Stimulated activated CD8-positive, alpha-beta memory T cell treated with anti-CD3 and anti-CD28 coated beads, Interleukin-4, amount 100 ng/mL, for 24 hours (primary cell): ENCODE results near the gene PATZ1.
"Not testable (repeated sequence)": the region's sequence is repeated elsewhere in the genome, so short reads cannot be mapped to it uniquely, and the experiment has no call there.

Experiments
- DNase-seq: peaks from one replicate; pipeline ENCODE4 v3.0.0-alpha.2; 2020; ENCODE audit warnings: low read depth

PATZ1 gene

DNA sequence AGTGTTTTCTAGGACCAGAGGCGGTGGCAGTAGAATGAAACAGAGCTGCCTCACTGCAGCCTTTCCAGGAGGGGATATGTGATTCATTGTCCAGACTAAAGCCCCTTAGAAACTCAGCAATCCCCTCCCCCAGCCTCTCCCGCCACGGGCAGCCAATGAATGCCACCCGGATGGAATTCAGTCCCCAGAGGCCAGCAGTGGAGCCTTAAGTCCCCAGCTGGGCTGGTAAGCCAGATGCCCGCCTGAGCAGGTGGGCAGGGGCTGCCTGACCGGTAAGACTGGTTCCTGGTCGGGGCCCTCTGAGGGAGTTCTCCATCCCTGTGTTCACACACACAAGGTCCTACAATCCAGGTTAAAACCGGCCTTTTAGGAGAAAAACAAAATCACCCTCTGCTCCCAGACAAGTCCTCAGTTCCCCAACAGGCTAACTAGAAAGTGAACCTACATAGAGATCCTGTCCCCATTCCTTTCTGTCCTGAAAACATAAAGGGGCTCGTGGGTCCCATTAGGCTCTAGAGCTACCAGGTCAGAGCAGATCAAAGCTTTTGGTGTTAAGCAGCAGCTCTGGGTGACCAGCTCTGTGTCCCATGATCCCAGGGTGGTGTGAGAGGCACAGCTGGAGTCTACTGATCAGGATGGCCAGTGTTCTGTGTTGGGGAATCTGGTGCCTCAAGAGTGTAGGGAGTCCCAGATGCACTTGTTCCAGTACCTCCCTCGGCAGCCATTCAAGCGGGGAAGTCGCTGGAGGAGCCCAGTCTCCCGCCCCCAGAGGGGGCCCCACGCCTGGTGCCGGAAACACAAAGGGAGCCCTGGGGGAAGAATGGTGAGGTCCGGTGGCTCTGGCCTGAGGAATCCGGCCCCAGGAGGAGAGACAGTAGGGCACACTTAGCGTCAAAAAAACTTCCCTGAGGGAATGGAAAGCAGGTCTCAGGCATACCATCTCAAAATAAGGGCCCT is 2.6 kb downstream of the PATZ1 start:
- no peak for DNase-seq

DNA sequence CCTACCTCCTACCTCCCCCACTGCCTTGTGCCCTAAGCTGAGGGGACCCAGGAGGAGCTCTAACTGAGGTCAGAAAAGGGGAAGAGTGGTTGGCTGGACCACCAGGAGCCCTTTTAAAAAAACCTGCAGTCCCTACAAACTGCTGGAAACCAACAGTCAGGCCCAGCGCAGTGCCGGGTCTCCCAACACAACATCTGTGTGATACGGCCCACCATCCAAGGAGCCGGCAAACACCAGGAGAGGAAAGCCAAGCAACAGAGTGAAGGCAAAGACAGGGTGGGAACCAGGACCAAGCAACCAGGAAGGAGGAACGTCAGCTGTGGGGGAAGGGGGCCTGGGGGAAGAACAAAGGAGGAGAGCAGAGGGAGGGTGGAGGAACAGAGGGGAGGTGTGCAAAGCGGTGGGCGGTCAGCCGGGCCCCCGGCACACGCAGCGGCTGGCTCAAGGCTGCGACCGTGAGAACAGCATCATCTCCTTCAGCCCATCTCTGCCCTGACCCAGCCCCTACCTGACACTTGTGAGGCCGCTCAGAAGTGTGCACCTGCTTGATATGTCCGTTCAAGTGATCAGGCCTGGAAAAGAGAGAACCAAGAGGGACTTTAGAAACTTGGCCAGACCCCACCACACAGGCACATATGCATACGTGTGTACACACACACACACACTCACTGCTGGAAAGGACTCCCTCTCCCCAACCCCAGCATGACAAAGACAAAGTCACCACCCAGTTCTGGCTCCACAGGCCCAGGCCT is 3.6 kb downstream of the PATZ1 start:
- DNase-seq: no peak

DNA sequence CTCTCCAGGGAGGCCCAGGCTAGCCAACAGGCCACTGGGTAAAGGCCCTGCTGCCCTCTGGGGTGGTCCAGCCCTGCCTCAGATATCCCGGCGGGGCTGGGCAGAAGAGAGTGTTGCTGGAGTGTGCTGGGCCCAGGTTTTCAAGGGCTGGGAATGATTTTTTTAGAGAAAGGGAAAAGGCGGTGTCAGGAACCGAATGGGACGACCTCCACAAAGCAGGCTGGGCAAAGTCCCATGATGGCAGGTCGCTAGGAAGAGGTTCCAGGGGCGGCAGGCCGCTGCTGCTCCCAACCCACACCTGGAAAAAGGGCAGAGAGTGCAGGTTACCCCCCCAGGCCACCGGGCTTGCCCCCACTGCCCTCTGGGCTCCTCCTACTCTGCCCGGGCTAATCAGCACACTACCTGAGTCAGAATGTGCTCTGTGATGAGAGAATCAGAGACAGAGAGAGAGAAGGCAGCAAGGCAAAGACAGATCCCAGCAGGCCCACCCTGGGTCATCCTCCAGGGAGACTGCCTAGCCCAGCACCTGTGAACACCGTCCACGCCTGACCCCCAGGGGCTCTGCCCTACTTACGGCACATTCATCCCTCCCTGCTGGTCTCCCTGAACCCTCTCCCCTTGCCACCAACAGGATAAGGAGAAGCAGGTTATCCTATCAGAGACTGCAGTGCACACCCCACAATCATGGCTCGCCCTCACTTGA is 4.6 kb downstream of the PATZ1 start:
- DNase-seq: no peak

DNA sequence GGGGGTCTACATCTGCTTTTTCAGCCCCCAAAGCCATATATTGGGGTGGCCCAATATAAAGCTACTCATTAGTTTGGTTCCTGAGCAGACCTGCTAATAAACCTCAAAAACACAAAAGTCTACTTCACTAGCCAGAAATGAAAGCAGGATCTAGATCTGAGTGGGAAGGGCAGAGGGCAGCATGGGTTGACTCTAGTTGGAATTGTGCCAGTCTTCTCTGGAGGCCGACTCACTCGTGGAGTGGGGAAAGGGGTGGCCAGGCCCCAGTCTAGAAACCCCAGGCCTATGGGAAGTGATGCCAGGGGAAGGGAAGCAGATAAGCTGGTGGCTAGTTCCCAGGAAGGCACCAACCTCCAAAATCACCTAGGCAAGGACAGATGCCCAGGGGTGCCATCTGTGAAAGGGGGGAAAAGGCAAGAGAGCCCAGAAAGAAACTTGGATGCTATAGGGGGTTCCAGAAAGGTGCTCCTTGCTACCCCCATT is 5.3 kb downstream of the PATZ1 start:
- no peak for DNase-seq

DNA sequence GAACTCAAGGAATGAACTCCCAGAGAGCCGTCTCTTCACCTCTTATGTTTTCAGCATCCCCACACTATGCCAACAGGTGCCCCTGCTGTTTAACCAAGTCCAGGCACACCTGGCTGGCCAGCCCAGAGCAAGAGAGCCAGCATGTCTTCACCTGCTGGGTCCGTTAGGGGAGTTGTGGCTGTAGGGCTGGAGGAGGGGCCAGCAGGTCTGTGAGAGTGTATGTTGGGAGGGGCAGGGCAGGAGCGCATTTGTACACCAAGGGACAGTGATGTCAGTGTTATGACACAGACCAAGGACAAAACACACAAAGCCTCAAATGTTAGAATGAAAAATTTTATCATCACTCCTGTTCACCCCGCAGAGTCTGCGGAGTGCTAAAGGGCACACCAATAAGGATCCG is 5.8 kb downstream of the PATZ1 start:
- DNase-seq: no peak

DNA sequence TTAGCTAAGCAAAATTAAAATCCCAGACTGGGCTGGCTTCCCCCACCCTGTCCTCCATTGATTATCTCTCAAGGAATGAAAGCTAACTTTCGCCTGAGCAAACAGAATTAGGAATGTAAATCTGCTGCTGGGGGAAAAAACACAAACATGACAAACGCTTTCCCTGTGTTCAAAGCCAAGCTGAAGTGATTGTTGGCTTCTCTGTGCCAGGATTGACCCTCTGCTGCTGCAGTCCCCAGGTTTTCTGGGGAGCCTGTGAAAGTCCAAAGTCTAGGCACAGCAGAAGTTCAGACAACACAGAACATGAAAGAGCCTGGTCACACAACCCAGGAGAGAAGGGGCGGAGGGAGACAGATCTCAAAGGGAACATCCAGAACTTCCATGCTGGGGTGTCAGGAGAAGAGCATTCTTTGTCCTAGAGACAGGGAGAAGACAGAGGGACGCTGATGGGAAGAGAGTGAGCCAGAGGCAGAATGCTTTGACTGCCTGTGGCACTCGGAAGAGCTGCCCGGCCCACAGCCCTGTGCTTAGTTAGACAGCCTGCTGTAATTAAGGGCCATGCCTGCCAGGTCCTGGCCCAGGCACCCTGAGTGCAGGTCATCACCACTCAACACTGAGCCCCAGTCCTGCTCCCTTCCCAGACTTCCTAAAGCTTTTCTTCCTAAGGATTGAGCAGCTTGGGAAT is 6.9 kb downstream of the PATZ1 start:
- DNase-seq: no peak

DNA sequence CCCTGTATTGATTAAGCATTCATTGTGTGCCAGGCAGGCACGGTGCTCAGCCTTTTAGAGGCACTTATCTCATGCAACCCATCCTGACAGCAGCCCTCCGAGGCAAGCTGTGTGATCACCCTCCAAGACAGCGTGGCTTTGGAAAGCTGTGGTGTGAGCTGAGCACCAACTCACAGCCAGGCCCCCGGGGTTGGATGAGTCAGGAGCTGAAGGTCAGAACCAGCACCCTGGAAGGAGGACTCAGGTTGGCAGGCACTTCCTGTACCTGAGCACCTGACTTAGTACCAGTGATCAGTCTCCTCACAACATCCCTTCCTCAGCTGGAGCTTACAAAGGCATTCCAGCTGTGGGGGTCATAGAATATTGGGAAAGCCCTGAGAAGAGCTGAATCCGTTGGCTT is 9.0 kb downstream of the PATZ1 start:
- no peak for DNase-seq

DNA sequence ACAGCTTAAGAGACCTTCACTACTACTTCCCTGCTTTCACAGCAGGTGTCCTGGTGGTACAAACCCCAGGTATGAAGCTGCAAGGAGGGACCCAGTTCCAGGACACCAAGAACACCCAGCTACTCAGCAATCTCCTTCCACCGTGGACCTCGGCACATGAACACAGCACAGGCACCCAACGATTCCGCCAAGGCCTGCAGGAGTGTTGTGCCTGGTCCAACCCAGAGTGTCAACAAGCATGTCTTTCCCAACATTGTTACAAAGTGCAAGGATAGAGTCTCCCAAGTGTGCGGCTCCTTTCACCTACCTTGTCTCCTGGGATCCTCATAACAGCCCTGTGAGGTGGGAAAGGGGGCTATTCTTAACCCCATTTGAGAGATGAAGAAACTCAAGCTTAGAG is 11.8 kb downstream of the PATZ1 start:
- no peak for DNase-seq

DNA sequence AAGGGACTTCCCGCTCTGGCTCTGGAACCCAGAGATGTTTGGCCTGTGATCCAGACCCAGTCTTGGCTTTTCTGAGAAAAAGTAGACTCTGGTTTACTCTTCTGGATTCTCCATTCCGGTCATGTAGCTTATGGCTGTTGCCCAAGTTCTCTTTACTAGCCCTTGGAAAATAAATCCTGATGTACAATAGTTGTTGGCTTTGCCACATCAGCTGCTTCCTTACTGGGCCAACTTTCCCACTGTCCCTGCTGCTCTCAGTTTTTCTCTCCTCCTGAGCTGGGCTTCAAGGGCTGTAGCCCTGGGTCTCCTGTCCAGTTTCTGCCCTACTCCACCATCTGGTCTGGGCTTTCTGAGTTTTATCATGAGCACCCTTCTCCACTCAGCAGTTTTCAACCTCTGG is 12.5 kb downstream of the PATZ1 start:
- no peak for DNase-seq

DNA sequence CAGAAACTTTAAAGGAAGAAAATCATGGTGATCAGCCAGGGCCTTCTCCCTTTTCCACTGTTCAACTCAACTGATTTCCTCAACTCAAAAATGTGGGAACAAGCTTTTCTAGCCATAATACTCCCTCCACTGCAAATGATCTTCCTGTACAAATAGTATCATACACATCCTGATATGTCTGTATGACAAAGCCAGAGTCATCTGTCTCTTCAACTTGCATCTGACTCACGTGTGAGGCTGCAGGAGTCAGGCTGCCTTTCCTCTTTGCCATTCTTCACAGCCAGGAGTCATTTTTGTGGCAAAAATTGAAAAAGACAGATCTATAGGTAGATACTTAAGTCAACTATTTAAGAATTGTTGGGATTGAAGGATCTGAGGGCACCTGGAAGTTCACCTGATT is 13.3 kb downstream of the PATZ1 start:
- DNase-seq: no peak

DNA sequence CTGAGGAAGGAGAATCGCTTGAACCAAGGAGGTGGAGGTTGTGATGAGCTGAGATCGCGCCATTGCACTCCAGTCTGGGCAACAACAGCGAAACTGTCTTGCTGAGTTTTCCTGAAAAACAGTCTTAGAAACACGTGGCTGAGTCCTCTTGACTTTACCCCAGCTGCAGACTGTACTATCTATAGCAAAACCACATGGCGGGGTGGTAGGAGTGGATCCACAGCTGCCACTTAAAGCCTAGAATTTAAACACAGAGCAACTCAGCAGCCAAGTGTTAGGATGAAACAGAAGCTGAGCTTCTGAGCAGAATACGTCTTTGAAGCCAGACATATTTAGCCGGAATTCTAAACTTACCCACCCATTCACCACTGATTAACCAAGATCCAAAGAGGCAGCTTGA is 14.1 kb downstream of the PATZ1 start:
- no peak for DNase-seq

DNA sequence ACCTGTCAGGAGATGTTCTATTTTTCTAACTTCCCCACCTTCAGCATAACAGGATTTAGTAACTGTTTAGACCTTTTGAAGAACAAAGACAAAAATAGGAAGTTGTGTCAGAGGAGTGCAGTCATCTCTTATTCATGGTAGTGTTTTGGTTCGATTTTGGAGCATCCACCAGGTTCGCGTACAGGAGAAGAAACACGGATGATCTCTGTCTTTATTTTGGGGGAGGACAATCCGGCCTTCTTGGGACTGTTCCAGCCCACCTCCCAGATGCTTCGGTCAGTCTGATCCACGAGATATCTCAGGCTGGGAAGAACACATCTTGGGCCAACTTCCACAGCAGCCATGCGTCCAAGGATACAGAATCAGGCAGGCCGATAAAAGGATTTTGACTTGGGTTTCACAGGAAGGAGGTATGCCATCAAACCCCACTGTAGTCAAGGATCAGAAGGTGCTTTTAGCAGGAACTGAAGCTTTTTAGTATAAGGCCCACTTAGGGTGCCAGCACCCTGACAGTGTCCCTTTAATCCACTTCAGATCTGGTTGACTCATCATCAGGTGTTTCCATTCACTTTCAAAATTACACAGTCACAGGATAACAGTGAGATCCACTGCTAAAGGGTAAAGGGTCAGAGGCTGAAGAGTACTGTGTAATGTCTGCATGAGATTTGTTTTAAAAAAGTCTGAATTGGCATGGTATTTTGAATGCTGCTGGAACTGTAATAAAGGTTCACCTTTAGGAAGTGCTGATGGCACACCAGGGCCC is 16.5 kb downstream of the PATZ1 start:
- no peak for DNase-seq

DNA sequence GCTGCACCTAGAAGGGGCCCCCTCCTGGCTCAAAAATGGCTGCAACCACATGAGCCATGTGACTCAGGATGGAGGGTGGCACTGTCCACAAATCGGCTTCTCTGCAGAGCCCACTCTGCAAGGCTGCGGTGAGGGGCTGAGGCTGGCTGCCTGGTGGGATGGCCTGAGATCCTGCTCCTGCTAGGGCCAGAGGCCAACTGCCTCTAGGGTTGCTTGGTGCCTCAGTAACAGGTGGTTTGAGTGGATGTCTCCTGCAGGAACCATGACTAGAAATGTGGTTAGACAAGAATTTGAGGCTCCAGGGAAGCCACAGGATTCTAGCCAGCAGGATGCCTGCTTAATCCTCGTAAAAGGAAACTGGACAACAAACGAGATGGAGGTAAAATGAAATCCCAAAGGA is 17.1 kb downstream of the PATZ1 start:
- no peak for DNase-seq

DNA sequence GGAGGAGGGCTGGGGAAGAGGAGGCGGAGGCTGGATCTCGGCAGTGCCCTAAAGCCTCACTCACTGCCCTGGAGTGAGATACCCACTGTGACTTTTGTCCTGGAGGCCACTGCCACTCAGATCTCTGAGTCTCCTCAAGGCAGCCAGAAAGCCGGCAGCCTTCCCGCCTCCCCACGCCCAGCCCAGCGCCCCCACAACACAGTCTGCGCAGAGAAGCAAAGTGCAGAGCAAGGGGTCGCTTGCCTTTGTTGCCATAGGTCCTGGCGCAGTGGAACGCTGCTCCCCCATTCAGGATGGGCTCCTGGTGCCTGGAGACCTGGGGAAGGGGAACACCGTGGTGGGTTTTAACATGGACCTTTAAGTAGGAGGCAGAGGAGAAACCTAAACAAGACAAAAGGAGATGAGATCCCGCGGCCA is 17.6 kb downstream of the PATZ1 start:
- no peak for DNase-seq

DNA sequence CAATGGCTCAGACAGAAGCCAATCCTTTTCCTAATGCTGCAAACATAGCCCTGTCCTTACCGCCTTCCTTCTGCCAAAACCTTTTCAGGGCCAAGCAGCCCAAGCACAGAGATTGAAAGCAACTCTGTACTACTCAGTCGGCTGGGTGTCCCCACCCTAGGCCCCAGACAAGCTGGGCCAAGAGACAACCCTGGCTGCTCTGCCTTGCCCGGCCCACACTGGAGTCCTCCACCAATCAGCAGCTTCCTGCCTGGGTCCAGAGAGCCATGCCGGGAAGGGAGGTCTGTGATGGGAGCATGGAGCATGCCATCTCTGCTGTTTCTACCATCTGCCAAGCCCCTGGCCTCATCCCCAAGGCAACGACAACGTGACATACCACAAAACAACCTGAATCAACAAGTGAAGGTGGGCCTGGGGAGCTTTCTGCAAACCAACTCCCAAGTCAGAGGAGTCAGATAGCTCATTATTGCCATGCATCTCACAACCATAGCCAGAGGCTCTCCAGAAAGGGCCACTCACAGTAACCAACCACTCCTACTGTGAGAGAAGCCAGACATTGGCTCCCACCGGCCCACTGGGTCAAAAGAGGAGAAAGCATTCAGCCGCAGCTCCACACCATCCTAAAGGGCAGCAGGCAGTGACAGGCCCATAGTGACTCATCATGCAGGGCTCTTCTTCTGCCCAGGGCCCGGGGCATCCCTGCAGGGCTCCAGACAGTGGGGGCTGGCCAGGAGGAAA is 18.2 kb downstream of the PATZ1 start:
- no peak for DNase-seq

DNA sequence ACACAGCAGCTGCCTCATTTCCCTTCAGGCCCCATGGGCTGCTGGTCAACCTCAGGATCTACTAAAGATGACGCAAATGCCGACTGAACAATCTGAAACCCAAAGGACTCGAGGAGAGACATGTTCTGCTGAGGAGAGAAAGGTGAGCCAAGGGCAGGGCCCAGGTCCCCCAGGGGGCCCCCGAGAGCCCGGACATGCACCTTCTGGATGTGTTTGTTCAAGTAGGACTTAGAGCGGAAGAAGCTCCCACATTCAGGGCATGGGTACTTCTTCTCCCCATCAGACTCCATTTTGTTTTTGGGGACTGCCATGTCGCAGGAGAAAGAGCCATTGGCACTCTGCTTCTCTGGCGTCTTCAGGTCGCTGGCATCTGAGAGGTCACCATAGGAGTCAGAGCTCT is 19.3 kb downstream of the PATZ1 start:
- no peak for DNase-seq

DNA sequence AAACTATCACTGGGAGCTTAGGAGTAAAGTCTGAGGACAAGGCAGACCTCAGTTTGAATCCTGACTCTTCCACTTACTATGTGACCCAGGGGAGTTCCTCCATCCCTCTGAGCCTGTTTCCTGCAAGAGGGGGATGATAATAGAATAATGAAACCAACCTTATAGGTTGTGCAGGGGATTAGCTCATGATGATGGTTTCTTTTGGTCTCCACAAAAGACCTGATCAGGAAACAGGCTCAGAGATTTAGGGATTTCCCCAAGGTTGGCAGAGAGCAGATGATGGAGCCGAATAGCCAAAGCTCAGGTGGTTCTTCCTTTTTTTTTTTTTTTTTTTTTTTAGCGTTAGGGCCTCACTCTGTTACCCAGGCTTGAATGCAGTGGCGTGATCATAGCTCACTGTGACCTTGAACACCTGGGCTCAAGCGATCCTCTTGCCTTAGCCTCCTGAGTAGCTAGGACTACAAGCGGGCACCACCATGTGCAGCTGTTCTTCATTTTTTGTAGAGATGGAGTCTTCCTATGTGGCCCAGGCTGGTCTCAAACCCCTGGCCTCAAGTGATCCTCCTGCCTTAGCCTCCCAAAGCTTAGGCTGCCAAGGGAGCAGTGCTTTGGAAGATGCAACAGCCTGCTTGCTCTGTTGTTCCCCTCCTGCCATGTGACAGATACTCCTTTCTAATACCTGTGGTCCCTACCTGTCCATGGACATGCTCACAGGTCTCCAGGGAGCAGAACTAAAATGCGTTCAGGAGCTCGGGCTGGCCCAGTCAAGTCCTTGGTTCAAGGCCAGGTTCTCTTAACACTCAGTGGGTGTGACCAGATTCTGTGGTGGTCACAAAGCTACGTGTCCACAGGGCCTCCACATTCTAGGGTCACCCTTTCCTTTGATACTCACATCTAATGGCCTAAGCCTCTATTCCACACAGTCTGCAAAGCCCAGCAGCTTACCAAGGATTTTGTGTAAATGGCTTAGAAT is 22.3 kb downstream of the PATZ1 start:
- DNase-seq: no peak

DNA sequence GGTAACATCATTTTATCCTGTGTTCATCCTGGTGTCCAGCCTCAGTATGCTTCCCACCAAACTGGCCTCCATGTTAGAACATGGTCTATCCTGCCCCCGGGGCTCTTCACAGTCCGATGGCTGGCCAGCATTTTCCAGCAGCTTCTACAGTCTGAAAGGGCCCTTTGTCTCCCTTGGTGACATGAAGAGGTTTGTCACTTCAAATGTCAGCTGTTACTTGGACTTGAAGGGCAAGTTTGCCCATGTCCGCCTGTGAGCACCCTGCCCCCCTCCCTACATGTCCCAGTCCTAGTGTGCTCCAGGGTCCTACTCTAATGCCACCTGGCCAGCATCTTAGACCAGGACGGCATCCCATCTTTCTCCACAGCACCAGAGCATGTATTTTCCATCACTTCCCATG is 24.7 kb downstream of the PATZ1 start:
- DNase-seq: no peak

DNA sequence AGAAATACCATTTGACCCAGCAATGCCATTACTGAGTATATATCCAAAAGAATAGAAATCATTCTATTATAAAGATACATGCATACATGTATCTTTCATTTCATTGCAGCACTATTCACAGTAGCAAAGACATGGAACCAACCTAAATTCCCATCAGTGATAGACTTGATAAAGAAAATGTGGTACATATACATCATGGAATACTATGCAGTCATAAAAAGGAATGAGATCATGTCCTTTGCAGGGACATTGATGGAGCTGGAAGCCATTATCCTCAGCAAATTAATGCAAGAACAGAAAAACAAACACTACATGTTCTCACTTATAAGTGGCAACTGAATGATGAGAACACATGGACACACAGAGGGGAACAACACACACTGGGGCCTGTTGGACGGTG is 31.9 kb downstream of the PATZ1 start:
- DNase-seq: not testable (repeated sequence)
